HFF-Myc (cell line): ENCODE measurements around the gene CCL2.

ENCODE experiments used
- DNase-seq: peaks from one replicate; pipeline ENCODE4 v3.0.0-alpha.2; 2011; ENCODE audit warnings: low read depth; ENCODE audit errors: extremely low read depth
- H3K4me3 ChIP-seq: replicated peaks from 2 replicates; pipeline ENCODE4 v1.5.1; 2011; ENCODE audit warnings: low read depth, mild to moderate bottlenecking, control low read depth, low read length
- TF ChIP-seq, protein P1 (sequence below): IDR thresholded peaks from 2 replicates; pipeline ENCODE4 v1.5.1; 2012; ENCODE audit warnings: mild to moderate bottlenecking, low read depth, low read length, control low read depth; ENCODE audit errors: missing control alignments

The CCL2 gene

DNA sequence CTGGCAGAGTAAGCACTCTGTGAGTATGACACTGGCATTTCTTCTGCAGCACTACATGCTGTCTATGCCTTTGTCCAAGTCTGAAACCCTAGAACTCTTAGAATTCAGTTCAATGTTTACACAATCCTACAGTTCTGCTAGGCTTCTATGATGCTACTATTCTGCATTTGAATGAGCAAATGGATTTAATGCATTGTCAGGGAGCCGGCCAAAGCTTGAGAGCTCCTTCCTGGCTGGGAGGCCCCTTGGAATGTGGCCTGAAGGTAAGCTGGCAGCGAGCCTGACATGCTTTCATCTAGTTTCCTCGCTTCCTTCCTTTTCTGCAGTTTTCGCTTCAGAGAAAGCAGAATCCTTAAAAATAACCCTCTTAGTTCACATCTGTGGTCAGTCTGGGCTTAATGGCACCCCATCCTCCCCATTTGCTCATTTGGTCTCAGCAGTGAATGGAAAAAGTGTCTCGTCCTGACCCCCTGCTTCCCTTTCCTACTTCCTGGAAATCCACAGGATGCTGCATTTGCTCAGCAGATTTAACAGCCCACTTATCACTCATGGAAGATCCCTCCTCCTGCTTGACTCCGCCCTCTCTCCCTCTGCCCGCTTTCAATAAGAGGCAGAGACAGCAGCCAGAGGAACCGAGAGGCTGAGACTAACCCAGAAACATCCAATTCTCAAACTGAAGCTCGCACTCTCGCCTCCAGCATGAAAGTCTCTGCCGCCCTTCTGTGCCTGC lies at the start of gene CCL2:
Gene CCL2 (plus strand): TSS at position 635 of the 730 bp plus-strand sequence. CDS start 65 bp downstream, at position 700.
- peak; percentile 91 for DNase-seq
- peak within 1 kb of the TSS; percentile 66 for H3K4me3 ChIP-seq

DNA sequence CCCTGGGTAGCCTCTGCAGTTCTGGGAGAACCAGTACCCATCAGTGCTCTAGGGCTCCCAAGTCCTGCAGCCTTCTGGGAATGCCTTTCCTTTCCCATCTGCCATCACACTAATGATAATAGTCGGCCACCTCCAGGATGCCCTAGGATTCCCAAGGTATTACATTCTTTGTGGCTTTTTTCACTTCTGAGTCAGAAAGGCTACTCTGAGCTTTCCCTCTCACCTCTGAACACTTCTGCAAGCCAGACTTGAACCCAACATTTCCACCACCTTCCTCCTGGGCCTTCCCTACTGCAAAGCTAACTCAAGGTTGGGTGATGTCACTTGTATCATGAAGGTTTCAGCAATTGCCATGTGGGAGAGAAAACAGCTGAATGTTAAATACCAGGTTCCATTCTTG lies 49.7 kb upstream of the CCL2 start:
- TF ChIP-seq, protein P1, sequence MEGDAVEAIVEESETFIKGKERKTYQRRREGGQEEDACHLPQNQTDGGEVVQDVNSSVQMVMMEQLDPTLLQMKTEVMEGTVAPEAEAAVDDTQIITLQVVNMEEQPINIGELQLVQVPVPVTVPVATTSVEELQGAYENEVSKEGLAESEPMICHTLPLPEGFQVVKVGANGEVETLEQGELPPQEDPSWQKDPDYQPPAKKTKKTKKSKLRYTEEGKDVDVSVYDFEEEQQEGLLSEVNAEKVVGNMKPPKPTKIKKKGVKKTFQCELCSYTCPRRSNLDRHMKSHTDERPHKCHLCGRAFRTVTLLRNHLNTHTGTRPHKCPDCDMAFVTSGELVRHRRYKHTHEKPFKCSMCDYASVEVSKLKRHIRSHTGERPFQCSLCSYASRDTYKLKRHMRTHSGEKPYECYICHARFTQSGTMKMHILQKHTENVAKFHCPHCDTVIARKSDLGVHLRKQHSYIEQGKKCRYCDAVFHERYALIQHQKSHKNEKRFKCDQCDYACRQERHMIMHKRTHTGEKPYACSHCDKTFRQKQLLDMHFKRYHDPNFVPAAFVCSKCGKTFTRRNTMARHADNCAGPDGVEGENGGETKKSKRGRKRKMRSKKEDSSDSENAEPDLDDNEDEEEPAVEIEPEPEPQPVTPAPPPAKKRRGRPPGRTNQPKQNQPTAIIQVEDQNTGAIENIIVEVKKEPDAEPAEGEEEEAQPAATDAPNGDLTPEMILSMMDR: no peak
- DNase-seq: no peak
- H3K4me3 ChIP-seq: no peak overlapping the region

More for the DNA sequence above, at the start of gene CCL2:
- TF ChIP-seq, protein P1: no peak

DNA sequence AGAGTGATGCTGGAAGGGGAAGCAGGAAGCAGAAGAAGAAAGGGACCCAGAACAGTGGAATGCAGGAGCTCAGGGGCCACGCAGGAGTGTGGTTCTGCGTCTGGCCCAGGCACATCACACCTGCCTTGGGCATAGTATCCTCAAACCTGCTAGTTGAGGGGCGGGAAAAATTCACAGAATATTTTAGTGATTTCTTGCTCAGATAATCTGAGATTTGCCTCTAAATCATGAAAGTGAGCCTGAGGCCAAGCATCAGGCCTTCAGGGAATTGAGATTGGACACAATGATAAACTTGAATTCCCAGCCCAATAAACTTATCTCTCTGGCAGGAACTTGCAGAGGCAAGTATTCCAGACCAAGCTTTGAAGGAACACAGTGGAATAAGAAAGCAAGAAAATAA lies 48.5 kb upstream of the CCL2 start:
- TF ChIP-seq, protein P1: no peak
- no peak for DNase-seq
- H3K4me3 ChIP-seq: no peak overlapping the region

DNA sequence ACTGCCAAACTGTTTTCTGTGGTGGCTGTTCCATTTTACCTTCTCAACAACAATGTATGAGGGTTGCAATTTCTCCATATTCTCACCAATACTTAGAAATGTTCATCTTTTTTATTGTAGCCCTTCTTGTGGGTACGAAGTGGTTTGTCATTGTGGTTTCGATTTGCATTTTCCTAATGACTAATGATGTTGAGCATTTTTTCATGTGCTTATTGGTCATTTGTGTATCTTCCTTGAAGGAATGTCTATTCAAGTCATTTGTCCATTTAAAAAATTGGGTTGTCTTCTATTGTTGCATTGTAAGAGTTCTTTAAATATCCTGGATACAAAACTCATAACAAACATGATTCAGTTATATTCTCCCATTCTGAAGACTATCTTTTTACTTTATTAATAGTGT lies 47.5 kb upstream of the CCL2 start:
- TF ChIP-seq, protein P1: no peak
- H3K4me3 ChIP-seq: no peak overlapping the region
- no peak for DNase-seq

DNA sequence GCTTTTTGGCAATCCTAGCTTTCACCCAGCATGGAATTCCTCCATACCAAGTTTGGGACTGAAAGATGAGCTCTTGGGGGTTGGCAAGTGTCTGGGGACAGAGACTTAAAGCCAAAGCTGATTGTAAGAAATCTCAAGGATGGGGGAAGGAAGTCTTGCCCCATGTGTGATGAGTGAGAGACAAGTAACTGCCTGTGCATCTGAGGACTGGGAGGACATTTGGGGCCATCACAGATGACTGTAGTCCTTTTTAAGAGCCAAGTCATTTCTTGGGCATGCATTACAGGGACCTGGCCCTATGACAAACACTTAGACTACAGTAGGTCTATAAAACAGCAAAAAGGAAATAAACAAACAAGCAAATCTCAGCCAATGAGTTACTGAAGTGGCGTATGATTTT lies 36.3 kb upstream of the CCL2 start:
- no peak overlapping the region for H3K4me3 ChIP-seq
- no peak for DNase-seq
- TF ChIP-seq, protein P1: no peak

DNA sequence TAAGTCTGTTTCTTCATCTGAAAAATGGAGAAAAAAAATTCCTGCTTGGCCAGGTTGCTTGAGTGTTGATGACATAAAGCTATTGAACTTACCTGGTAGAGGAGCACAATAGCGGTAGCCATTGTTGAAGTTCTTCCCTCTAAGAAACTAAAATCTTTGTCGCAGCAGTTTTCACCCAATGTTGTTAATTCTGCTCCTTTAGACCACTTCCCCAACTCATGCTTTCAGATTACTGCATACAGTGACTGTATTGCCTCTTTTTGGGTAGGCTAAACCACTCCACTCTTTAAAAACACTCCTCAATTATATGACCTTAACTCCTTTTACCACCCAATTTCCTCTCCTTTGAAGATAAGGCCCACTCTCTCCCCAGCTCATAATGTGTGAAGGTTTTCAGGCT lies 35.7 kb upstream of the CCL2 start:
- no peak overlapping the region for H3K4me3 ChIP-seq
- TF ChIP-seq, protein P1: no peak
- DNase-seq: no peak
